Skeletal muscle tissue (tissue), 4 donors: ENCODE measurements around the gene RBM44. TPM values are rescaled to one million over a fixed set of nuclear protein-coding genes. Genes with fewer than 3 reads are reported as not detected.
"Not testable (repeated sequence)": the region's sequence is repeated elsewhere in the genome, so short reads cannot be mapped to it uniquely, and the experiment has no call there.

Experiments
- H3K27ac ChIP-seq: one replicate; pipeline ENCODE4 v1.7.0; 2013; ENCODE audit warnings: mild to moderate bottlenecking, low read depth, low read length, inconsistent platforms
- H3K27me3 ChIP-seq, 3 donors: one replicate each; pipeline ENCODE4 v1.7.0; 2013; ENCODE audit warnings: low read length in 3 of 3; ENCODE audit not compliant: control insufficient read depth in 3 of 3, insufficient read depth in 3 of 3
- H3K36me3 ChIP-seq, 3 donors: one replicate each; pipeline ENCODE4 v1.7.0; 2013; ENCODE audit warnings: low read length in 3 of 3; ENCODE audit not compliant: control insufficient read depth in 3 of 3, insufficient read depth in 3 of 3
- H3K4me1 ChIP-seq, 3 donors: one replicate each; pipeline ENCODE4 v1.7.0; 2013; ENCODE audit warnings: low read length in 3 of 3, mild to moderate bottlenecking in 3 of 3; ENCODE audit not compliant: control insufficient read depth in 3 of 3, insufficient read depth in 3 of 3
- H3K4me3 ChIP-seq, 3 donors: one replicate each; pipeline ENCODE4 v1.7.0; 2013; ENCODE audit warnings: low read length in 3 of 3
- H3K9ac ChIP-seq, 3 donors: one replicate each; pipeline ENCODE4 v1.7.0; 2013; ENCODE audit warnings: low read length in 3 of 3, mild to moderate bottlenecking in 3 of 3, moderate library complexity in 2 of 3, low read depth in 1 of 3
- H3K9me3 ChIP-seq, 3 donors: one replicate each; pipeline ENCODE4 v1.7.0; 2013; ENCODE audit warnings: low read length in 3 of 3; ENCODE audit not compliant: control insufficient read depth in 3 of 3
- total RNA-seq: library from RNA; depleted of rRNA; stranded (reverse); fragments of >200 nt; gene quantifications from one replicate; pipeline ENCODE4 v1.2.3, GENCODE V29; 2014
- donor health status: Osteomylitis.

Gene RBM44
- total RNA-seq, 1 donor from 2014 or later = 2.1 TPM

DNA sequence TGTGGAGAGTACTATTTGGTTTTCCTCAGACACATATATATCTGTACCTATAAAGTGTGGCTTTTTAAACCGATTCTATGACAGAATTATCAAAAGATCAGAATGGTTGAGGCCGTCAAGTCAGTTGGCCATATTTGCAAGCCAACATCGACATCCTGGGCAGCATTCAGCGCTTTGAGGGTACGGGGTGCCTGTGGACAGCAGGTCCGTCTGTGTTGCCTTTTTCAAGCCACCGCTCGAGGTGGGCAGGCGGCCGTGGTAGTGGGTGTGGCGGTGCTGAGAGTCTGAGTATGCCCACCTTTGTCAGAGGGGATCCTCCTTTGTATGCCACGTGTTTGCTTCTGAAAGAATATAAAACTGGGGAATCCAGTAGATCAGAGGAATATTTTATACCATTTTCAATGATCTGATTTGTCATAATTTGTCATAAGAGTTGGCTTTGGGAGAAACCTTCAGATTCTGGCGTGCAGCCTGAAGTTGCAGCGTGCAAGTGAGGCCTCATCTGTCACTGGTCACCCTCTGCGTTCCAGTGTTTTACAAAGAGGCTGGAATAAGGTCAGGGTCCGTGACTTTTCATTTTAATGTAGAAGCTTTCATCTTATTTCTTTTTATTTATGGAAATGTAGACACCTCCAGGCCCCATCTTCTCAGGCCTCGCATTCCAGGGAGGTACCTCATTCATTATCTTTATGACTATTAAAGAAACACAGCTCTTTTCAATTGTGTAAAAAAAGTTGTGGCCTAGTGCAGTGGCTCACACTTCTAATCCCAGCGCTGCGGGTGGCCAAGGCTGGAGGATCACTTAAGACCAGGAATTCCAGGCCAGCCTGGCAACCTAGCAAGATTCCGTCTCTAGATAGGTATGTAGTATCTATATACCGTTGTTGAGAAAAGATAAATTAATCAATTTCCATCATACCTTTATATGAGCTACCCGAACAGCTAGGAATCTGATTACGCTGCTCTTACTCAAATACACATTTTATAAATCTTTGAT is 37.8 kb upstream of the RBM44 start:
- Histone ChIP-seq H3K4me1 (peaks cover 0 to under 1% (median under 1%) of the 10 kb centered on the region in 3 donors), H3K9ac (no peak overlapping the region), H3K9me3 (no peaks in the 10 kb centered on the region), H3K36me3 (peaks cover 44 to 76% (median 62%) of the 10 kb centered on the region in 3 donors), H3K4me3 (no peak overlapping the region), H3K27me3 (no peaks in the 10 kb centered on the region), H3K27ac (no peak overlapping the region)

DNA sequence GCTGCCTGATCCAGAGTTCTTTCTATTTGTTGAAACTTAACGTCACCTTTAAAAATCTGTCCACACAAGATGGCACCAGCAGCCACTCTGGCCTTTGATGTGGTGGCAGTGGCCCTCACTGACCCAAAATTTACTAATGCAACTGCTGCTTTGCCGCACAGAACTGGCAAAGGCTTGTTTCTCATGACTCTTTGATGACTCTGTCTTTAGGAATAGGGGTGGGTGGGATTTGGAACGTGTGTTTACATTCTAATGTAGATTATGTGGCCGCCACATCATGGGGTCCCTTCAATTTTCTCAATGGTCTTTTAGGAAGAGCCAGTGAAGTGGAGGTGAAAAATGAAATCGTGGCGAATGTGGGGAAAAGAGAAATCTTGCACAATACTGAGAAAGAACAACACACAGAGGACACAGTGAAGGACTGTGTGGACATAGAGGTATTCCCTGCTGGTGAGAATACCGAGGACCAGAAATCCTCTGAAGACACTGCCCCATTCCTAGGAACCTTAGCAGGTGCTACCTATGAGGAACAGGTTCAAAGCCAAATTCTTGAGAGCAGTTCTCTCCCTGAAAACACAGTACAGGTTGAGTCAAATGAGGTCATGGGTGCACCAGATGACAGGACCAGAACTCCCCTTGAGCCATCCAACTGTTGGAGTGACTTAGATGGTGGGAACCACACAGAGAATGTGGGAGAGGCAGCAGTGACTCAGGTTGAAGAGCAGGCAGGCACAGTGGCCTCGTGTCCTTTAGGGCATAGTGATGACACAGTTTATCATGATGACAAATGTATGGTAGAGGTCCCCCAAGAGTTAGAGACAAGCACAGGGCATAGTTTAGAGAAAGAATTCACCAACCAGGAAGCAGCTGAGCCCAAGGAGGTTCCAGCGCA is 36.0 kb upstream of the RBM44 start:
- H3K9ac ChIP-seq, H3K27me3 ChIP-seq, H3K4me3 ChIP-seq, H3K27ac ChIP-seq, H3K9me3 ChIP-seq: not testable (repeated sequence)
- H3K36me3 ChIP-seq = peaks cover 35 to 70% (median 53%) of the 10 kb centered on the region in 3 donors
- H3K4me1 ChIP-seq = peaks cover 3 to 11% (median 7%) of the 10 kb centered on the region in 3 donors

DNA sequence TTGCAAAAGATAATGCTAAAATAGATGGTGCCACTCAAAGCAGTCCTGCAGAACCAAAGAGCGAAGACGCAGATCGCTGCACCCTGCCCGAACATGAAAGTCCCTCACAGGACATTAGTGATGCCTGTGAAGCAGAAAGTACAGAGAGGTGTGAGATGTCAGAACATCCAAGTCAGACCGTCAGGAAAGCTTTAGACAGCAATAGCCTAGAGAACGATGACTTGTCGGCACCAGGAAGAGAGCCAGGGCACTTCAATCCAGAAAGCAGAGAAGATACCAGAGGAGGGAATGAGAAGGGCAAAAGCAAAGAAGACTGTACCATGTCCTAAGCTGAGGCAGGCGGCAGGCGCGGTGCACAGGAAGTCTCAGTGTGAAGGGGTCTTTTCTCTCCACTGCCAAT is 34.8 kb upstream of the RBM44 start:
- no peaks in the 10 kb centered on the region for H3K27me3 ChIP-seq
- H3K4me3 ChIP-seq = no peak overlapping the region
- no peaks in the 10 kb centered on the region for H3K9me3 ChIP-seq
- no peak overlapping the region for H3K9ac ChIP-seq
- H3K4me1 ChIP-seq = peaks cover 3 to 11% (median 7%) of the 10 kb centered on the region in 3 donors
- no peak overlapping the region for H3K27ac ChIP-seq
- peaks cover 27 to 59% (median 42%) of the 10 kb centered on the region in 3 donors for H3K36me3 ChIP-seq

DNA sequence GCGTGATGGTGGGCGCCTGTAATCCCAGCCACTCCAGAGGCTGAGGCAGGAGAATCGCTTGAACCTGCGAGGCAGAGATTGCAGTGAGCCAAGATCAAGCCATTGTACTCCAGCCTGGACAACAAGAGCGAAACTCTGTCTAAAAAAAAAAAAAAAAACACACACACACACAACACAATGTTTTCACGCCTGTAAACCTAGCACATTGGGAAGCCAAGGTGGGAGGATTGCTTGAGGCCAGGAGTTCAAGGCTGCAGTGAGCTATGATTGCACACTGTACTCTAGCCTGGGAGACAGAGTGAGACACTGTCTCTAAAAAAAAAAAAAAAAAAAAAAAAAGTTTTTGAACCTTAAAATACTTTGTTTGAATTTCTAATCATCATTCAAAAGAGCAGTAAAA is 33.5 kb upstream of the RBM44 start:
- H3K4me3 ChIP-seq, H3K9me3 ChIP-seq, H3K27me3 ChIP-seq, H3K27ac ChIP-seq, H3K9ac ChIP-seq: not testable (repeated sequence)
- Histone ChIP-seq H3K4me1 (peaks cover 3 to 11% (median 7%) of the 10 kb centered on the region in 3 donors), H3K36me3 (peaks cover 29 to 56% (median 40%) of the 10 kb centered on the region in 3 donors)

DNA sequence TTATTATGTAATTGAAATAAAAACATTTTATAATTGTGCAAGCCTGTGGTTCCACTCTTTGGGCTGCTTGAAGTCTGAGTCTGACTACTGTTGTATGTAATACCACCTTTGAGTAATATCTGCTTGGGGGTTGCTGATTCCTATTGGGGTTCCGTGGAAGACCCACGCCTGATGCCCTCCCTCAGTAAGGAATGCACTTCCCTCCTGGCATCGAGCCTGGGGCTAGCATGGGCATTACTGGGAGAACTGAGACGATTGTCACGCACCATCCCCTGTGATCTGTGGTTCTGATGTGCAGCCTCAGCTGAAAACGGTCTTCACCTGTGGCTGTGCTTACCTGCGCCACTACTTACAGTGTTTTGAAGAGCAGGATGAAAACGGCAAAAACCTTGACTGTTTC is 32.7 kb upstream of the RBM44 start:
- Histone ChIP-seq H3K4me1 (peaks cover 3 to 11% (median 7%) of the 10 kb centered on the region in 3 donors), H3K9ac (no peak overlapping the region), H3K4me3 (no peak overlapping the region), H3K9me3 (no peaks in the 10 kb centered on the region), H3K27ac (no peak overlapping the region), H3K36me3 (peaks cover 21 to 56% (median 39%) of the 10 kb centered on the region in 3 donors), H3K27me3 (no peaks in the 10 kb centered on the region)

DNA sequence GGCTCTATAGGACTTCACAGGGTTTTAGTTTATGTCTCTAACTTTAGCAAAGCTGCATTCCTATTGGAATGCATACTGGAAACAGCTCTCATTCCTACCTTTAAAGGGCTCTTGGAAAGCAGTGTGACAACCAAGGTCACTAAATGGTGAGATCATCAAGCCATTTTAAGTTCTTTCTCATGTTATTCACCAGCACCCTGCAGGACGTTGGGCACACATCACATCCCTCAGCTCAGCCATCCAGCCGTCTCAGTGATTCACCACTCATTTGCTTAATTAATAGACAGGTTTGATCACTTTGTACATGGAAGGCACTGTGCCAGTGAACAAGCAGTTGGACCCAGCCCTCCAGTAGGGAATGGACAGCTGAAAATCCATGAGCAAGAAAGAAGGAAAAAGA is 32.2 kb upstream of the RBM44 start:
- Histone ChIP-seq H3K9ac (no peak overlapping the region), H3K27me3 (no peaks in the 10 kb centered on the region), H3K36me3 (peaks cover 21 to 55% (median 41%) of the 10 kb centered on the region in 3 donors), H3K4me3 (no peak overlapping the region), H3K4me1 (peaks cover 3 to 11% (median 7%) of the 10 kb centered on the region in 3 donors), H3K27ac (no peak overlapping the region), H3K9me3 (no peaks in the 10 kb centered on the region)

DNA sequence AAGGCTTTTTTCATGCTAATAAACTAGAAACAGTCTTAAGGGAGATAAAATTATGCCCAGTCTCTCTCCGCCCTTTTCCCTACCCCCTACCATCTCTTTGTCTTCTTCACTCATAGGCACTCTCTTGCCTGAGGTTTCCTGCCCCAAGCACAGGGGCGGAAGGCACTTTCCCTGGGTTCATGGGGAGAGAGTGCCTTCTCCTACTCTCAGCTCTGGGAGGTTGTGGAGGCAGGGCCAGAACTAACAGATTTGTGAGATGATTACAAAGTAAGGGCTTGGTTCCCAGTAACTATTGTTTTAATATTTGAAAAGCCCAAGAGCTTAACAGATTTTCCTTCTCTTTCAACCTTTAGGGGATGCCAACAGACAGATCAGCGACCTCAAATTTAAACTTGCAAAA is 26.1 kb upstream of the RBM44 start:
- H3K9me3 ChIP-seq = no peaks in the 10 kb centered on the region
- H3K27me3 ChIP-seq = no peaks in the 10 kb centered on the region
- no peak overlapping the region for H3K4me3 ChIP-seq
- peaks cover 29 to 59% (median 58%) of the 10 kb centered on the region in 3 donors for H3K36me3 ChIP-seq
- H3K9ac ChIP-seq = no peak overlapping the region
- no peak overlapping the region for H3K27ac ChIP-seq
- H3K4me1 ChIP-seq = no peaks in the 10 kb centered on the region

DNA sequence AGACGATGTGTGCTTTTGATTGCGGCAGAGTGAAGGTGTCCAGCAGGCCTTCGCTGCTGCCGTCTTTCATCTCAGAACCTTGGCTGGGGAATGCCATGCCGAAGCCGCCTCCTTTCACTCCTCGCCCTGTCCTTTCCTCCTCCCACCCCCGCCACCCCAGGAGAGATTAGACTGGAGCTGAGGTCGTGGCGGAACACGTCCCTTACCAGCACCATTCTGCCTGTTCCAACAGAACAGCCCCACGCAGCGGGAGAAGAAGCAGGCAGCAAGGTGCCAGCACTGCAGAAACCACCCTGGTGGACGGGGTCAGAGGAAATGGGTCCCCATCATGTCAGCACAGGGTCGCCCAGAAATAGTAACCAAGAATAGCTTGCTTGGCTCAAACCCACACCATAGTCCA is 24.8 kb upstream of the RBM44 start:
- Histone ChIP-seq H3K4me1 (no peaks in the 10 kb centered on the region), H3K27ac (no peak overlapping the region), H3K9me3 (no peaks in the 10 kb centered on the region), H3K36me3 (peaks cover 35 to 68% (median 65%) of the 10 kb centered on the region in 3 donors), H3K9ac (no peak overlapping the region), H3K27me3 (no peaks in the 10 kb centered on the region), H3K4me3 (no peak overlapping the region)

DNA sequence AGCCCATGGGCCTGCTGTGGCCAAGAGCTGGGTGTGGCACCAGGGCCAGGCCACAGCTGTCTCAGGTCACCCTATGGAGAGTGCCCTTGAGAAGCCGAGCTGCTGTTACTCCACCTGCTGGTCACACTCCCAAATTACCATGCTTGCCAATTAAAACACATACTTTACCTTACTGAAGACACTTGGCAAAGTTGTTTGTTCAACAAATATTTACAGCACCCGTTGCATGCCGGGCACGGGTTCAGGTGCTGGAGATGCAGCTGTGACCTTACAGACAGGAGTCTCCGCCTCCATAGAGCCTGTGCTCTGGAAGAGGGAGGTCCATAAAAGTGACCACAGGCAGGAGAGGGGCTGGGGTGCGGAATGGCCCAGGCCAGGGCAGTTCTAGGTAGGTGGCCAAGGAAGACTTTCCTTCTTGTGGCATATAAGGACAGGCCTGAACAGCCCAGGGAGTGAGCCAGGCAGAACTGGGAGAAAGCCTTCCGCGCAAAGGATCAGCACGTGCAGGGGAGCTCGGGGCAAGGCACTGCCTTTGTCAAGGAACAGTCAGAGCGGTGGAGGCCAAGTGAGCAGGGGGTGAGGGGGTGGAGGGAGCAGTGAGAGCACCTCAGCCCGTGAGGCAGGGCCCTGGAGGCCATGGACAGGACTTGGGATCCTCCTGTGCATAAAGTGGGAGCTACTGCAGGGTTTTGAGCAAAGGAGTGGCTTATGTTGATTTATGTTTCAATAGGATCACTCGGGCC is 23.6 kb upstream of the RBM44 start:
- H3K9ac ChIP-seq = no peak overlapping the region
- H3K27ac ChIP-seq = no peak overlapping the region
- H3K9me3 ChIP-seq = no peaks in the 10 kb centered on the region
- H3K36me3 ChIP-seq = peaks cover 35 to 69% (median 68%) of the 10 kb centered on the region in 3 donors
- no peaks in the 10 kb centered on the region for H3K27me3 ChIP-seq
- H3K4me1 ChIP-seq = no peaks in the 10 kb centered on the region
- H3K4me3 ChIP-seq = no peak overlapping the region
